Caco-2 (cell line): ENCODE results near the gene ALOX12B. TPM values are rescaled to one million over a fixed set of nuclear protein-coding genes. Genes with fewer than 3 reads are reported as not detected.

Experiments
- BruUV-seq: library from RNA; stranded (reverse); fragments of 400-500 nt; replicated peaks from 2 replicates; lab custom pipeline; 2021; lab: Mats Ljungman, UMichigan
- CTCF ChIA-PET: fragments of 300-600 bp; sonication (Branson Sonifier 250); formaldehyde crosslinking; loops from one replicate; lab custom pipeline; 2022; ENCODE audit warnings: antibody characterized with exemption; lab: Charles Lee
- POLR2A ChIA-PET: fragments of 300-600 bp; sonication (Branson Sonifier 250); formaldehyde crosslinking; loops from one replicate; lab custom pipeline; 2022; ENCODE audit warnings: antibody characterized with exemption; lab: Charles Lee
- DNase-seq, 2 experiments: peaks; one replicate each; pipeline versions ENCODE4 v3.0.0 to v3.0.0-alpha.2; 2020 to 2022
- H3K27me3 ChIP-seq: replicated peaks from 2 replicates; pipeline ENCODE4 v1.6.0; 2011; ENCODE audit warnings: low read length; ENCODE audit not compliant: control insufficient read depth, insufficient read depth
- H3K36me3 ChIP-seq: 2 replicates; pipeline ENCODE4 v1.5.1; 2011; ENCODE audit warnings: low read length; ENCODE audit not compliant: control insufficient read depth, insufficient read depth
- H3K4me1 ChIP-seq: fragments of 250-450 bp; sonication (Bioruptor Pico); 2 replicates; pipeline ENCODE4 v1.5.1; 2020; ENCODE audit warnings: mild to moderate bottlenecking
- H3K4me3 ChIP-seq: 2 replicates; pipeline ENCODE4 v1.5.1; 2011; ENCODE audit warnings: low read depth, mild to moderate bottlenecking, control low read depth, low read length
- H3K9me3 ChIP-seq: fragments of 250-450 bp; sonication (Bioruptor Pico); 2 replicates; pipeline ENCODE4 v1.5.1; 2020; ENCODE audit warnings: mild to moderate bottlenecking, moderate library complexity
- H3K27ac Mint-ChIP-seq: one replicate; pipeline ENCODE4 v1.8.0; 2022; ENCODE audit warnings: mixed read lengths; ENCODE audit not compliant: unreplicated experiment
- H3K27me3 Mint-ChIP-seq: one replicate; pipeline ENCODE4 v1.8.0; 2022; ENCODE audit warnings: mixed read lengths; ENCODE audit not compliant: insufficient read depth, unreplicated experiment
- H3K36me3 Mint-ChIP-seq: one replicate; pipeline ENCODE4 v1.8.0; 2022; ENCODE audit warnings: mild to moderate bottlenecking, mixed read lengths; ENCODE audit not compliant: insufficient read depth, unreplicated experiment
- H3K4me1 Mint-ChIP-seq: one replicate; pipeline ENCODE4 v1.8.0; 2022; ENCODE audit warnings: low read depth, mixed read lengths; ENCODE audit not compliant: unreplicated experiment
- H3K4me3 Mint-ChIP-seq: one replicate; pipeline ENCODE4 v1.8.0; 2022; ENCODE audit warnings: mild to moderate bottlenecking, moderate library complexity, mixed read lengths; ENCODE audit not compliant: unreplicated experiment
- H3K9me3 Mint-ChIP-seq: one replicate; pipeline ENCODE4 v1.8.0; 2022; ENCODE audit warnings: mixed read lengths; ENCODE audit not compliant: unreplicated experiment
- CTCF ChIP-seq, 2 experiments: fragments of 200-600 bp in 1 of 2; IDR thresholded peaks; 1 replicate in 1 of 2; 2 replicates in 1 of 2; pipeline versions ENCODE4 v1.5.1 to v1.8.0; 2011 to 2022; ENCODE audit warnings: antibody characterized with exemption in 1 of 2, control low read depth in 1 of 2, inconsistent platforms in 1 of 2, low read depth in 1 of 2, low read length in 1 of 2, mild to moderate bottlenecking in 1 of 2, moderate library complexity in 1 of 2; ENCODE audit not compliant: insufficient read depth in 1 of 2, severe bottlenecking in 1 of 2, unreplicated experiment in 1 of 2
- intact Hi-C: fragments of 100-400 bp; cut with micrococcal nuclease; formaldehyde crosslinking; loops from one replicate; pipeline ENCODE4 v1.10.0; 2022; ENCODE audit not compliant: unreplicated experiment
- total RNA-seq: library from RNA; stranded (reverse); gene quantifications from 2 replicates; pipeline ENCODE4 v1.2.3, GENCODE V29; 2022

ALOX12B gene
- total RNA-seq, 1 experiment from 2014 or later = 0.34 TPM

- no peak overlapping the region for H3K27ac Mint-ChIP-seq
- no peaks in the 10 kb centered on the region for H3K4me1 Mint-ChIP-seq
- POLR2A ChIA-PET = no interaction called here
- no peak for DNase-seq
- H3K9me3 Mint-ChIP-seq = no peaks in the 10 kb centered on the region
- intact Hi-C loops = no loop called here
- no peak overlapping the region for H3K4me3 Mint-ChIP-seq
- no peak for TF ChIP-seq CTCF (IDR thresholded peaks at IDR 0.05; ENCODE audit: insufficient read depth in 1 of 2, low read depth in 1 of 2, low read length in 1 of 2, severe bottlenecking in 1 of 2, unreplicated experiment in 1 of 2)
- no TSS peak for BruUV-seq
- Histone ChIP-seq H3K9me3 (no peaks in the 10 kb centered on the region), H3K36me3 (no peaks in the 10 kb centered on the region), H3K4me3 (no peak overlapping the region), H3K27me3 (no peaks in the 10 kb centered on the region), H3K4me1 (no peaks in the 10 kb centered on the region)
- no peaks in the 10 kb centered on the region for H3K36me3 Mint-ChIP-seq
- CTCF ChIA-PET = no interaction called here
- peaks cover 2% of the 10 kb centered on the region for H3K27me3 Mint-ChIP-seq
These were observed 55.6 kb downstream of the ALOX12B start for GRCh38 chr17:8031950-8032349.

GRCh38 chr17:8031261-8031661, 56.3 kb downstream of the ALOX12B start:
- DNase-seq = no peak
- H3K36me3 Mint-ChIP-seq = no peaks in the 10 kb centered on the region
- Histone ChIP-seq H3K27me3 (no peaks in the 10 kb centered on the region), H3K9me3 (no peaks in the 10 kb centered on the region), H3K4me1 (no peaks in the 10 kb centered on the region), H3K4me3 (no peak overlapping the region), H3K36me3 (no peaks in the 10 kb centered on the region)
- H3K27ac Mint-ChIP-seq = no peak overlapping the region
- intact Hi-C loops = no loop called here
- H3K4me1 Mint-ChIP-seq = no peaks in the 10 kb centered on the region
- CTCF ChIA-PET = no interaction called here
- H3K27me3 Mint-ChIP-seq = peaks cover 2% of the 10 kb centered on the region
- no TSS peak for BruUV-seq
- POLR2A ChIA-PET = no interaction called here
- no peaks in the 10 kb centered on the region for H3K9me3 Mint-ChIP-seq
- no peak overlapping the region for H3K4me3 Mint-ChIP-seq
- no peak for TF ChIP-seq CTCF (IDR thresholded peaks at IDR 0.05; ENCODE audit: insufficient read depth in 1 of 2, low read depth in 1 of 2, low read length in 1 of 2, severe bottlenecking in 1 of 2, unreplicated experiment in 1 of 2)

- Histone ChIP-seq H3K4me1 (no peaks in the 10 kb centered on the region), H3K27me3 (no peaks in the 10 kb centered on the region), H3K36me3 (no peaks in the 10 kb centered on the region), H3K4me3 (no peak overlapping the region), H3K9me3 (no peaks in the 10 kb centered on the region)
- ChIA-PET POLR2A (no interaction called here), CTCF (no interaction called here)
- H3K4me1 Mint-ChIP-seq = no peaks in the 10 kb centered on the region
- no peak for DNase-seq
- H3K27me3 Mint-ChIP-seq = peaks cover 2% of the 10 kb centered on the region
- no peaks in the 10 kb centered on the region for H3K36me3 Mint-ChIP-seq
- no peak overlapping the region for H3K4me3 Mint-ChIP-seq
- intact Hi-C loops = no loop called here
- no TSS peak for BruUV-seq
- H3K27ac Mint-ChIP-seq = no peak overlapping the region
- TF ChIP-seq CTCF (IDR thresholded peaks at IDR 0.05; ENCODE audit: insufficient read depth in 1 of 2, low read depth in 1 of 2, low read length in 1 of 2, severe bottlenecking in 1 of 2, unreplicated experiment in 1 of 2) = no peak
- no peaks in the 10 kb centered on the region for H3K9me3 Mint-ChIP-seq
These were observed 58.4 kb downstream of the ALOX12B start for GRCh38 chr17:8029121-8029520.
